ENCODE results near the gene CLMN.
A peak's percentile ranks its signal among the peaks of the same experiment; 100 is the strongest.

Gene CLMN

DNA sequence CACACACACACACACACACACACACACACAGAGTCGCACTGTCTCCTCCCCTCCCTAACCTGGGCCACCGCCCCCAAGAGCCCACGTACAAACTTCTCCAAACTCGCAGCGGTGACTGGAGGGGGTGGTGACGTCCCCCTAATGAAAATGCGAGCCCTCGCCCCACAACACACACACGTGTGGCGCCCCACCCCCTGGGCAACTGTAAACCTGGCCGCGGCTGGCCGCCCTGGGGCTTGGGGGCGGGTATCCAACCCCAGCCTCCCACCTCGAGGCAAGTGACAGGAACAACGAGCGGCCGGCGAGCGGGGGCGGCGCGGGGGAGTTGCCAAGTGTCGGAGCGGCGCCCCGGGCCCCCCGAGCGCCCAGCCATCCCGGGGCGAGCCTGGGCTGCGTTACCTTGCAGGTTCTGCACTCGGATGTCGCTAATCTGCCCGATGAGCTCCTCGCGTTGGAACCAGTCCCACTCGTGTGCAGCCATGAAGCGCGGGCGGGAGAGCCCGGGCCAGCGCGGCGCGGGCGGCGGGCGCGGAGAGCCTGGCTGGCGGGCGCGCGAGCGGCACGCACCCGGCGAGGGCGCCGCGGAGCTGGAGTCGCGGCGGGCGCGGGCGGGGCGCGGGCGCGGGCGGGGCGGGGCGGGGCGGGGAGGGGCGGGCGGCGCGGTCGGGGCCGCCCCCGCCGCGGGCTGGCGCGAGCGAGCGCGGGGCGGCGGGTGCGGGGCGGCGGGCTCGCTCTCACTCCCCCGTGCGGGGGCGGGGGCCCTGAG is at the start of gene CLMN:
TSS of gene CLMN (minus strand) at position 597 of the 766 bp plus-strand sequence. CDS start at position 481, 116 bp downstream.
- DNase-seq (ENCODE audit: low read depth) = peak; percentile 20

GRCh38 chr14:95365401-95365800 is 45.7 kb upstream of the CLMN start:
- no peak for DNase-seq (ENCODE audit: low read depth)

DNA sequence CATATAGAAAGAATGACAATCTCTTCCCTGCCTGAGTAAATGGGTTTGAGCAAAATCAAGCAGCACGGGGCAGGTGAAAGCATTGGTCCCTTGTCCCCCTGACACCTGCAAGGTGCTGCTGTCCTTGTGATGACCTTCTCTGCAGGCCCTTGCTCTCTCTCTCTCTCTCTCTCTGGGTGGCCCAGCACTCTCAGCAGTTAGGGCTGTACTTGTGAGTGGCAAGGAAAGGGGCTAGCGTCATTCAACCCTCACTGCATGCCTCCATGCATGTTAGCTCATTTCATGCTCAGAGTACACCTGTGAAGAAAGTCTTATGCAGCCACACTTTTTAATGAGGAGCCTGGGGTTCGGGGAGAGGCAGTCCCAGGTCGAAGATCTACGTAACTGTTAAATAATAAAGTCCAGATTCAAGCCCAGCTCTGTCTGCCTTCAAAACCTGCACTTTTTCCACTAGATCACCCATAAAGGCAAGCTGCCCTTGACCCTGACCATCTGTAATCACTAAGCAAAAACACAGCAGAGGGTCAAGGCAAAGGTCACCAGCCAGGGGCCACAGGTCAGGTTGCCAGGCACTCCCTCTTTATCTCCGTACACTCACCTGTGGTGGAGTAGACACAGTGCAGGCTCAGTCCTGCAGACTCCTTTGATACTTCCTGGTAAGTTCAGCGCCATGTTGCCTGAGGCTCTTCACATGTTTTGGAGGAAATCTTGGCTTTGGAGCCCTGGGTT is 44.9 kb upstream of the CLMN start:
- DNase-seq (ENCODE audit: low read depth) = no peak

- DNase-seq (ENCODE audit: low read depth) = no peak
Observed at GRCh38 chr14:95363468-95363954, 43.8 kb upstream of the CLMN start.

DNA sequence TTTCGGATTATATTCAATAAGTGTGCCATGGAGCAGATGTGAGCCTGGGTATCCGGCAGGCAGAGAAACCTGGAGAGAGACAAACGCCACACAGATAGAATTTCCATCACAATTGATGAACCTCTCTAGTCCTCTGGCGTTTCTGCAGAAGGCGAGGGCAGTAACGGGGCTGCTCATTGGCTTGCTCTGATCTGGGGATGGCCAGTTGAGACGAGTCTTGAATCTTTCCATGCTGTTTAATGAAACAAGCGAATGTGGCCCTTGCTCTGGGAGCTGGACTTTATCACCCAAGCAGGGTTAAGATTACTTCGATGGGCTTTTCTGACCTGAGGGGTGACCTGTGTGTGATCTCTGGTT is 42.4 kb upstream of the CLMN start:
- no peak for DNase-seq (ENCODE audit: low read depth)

- DNase-seq (ENCODE audit: low read depth) = no peak
Observed at GRCh38 chr14:95361373-95362137, 41.8 kb upstream of the CLMN start.

DNA sequence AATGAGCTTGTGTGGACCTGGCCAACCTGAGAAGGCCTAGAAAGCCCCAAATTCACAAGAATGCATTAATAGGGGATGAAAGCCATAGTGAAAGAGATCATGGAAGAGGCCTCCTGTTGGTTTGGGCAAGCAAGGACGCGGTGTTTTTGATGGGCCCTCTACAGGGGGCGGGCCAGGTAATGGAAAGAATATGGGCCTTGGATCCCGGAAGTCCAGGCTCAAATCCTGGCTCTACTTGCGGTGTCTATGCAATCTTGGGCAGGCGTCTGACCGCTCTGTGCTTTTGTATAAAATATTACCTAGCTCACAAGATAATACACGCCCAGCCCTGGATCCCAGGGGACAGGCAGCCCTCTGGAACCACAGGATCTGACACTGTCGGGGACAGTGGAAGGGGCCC is 41.1 kb upstream of the CLMN start:
- no peak for DNase-seq (ENCODE audit: low read depth)

- DNase-seq (ENCODE audit: low read depth) = no peak
Observed at GRCh38 chr14:95359994-95360826, 40.5 kb upstream of the CLMN start.

- no peak for DNase-seq (ENCODE audit: low read depth)
Observed at GRCh38 chr14:95356245-95356869, 36.6 kb upstream of the CLMN start.

DNA sequence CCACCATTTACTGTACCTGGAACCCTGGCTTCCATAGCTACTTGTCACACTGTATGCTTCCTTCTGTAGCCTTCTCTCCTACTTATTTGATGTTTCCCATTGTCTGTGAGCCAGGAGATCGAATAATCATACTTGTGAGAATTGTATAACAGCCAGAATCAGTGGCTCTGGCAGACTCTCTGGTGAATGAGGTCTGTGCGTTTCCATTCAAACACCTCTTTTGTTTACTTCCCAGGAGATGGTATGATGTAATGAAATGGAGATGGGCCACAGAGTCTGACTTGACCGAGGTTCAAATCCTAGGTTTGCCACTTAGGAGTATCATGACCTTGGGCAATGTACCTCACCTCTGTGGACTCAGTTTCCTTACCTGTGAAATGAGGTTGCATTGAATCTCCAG is 35.7 kb upstream of the CLMN start:
- DNase-seq (ENCODE audit: low read depth) = no peak

DNA sequence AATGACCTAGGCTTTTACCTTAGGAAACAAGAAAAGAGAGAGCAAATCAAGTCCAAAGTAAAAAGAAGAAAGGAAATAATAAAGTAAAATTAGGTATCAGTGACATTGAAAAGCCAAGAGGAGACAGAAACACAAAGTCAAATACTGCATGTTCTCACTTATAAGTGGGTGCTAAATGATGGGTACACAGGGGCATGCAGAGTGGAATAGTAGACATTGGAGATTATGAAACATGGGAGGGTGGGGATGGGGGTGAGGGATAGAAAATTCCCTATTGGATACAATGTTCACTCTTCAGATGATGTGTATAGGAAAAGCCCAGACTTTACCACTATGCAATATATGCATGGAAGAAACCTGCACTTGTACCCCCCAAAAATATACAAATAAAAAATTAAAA is 35.1 kb upstream of the CLMN start:
- DNase-seq (ENCODE audit: low read depth) = no peak

- DNase-seq (ENCODE audit: low read depth) = no peak
Observed at GRCh38 chr14:95353664-95354063, 34.0 kb upstream of the CLMN start.

DNA sequence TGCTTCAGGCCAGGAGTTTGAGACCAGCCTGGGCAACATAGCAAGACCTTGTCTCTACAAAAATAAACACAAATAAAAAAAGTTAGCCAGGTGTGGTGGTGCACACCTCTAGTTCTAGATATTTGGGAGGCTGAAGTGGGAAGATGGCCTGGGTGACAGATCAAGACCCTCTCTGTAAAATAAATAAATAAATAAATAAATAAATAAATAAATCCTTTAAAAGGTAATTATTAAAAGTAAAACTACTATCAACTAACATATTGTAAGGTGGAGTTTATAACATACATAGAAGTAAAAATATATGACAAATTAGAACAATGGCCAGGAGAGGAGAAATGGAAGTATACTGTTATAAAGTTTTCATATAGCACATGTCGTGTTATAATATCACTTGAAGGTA is 33.3 kb upstream of the CLMN start:
- DNase-seq (ENCODE audit: low read depth) = no peak

DNA sequence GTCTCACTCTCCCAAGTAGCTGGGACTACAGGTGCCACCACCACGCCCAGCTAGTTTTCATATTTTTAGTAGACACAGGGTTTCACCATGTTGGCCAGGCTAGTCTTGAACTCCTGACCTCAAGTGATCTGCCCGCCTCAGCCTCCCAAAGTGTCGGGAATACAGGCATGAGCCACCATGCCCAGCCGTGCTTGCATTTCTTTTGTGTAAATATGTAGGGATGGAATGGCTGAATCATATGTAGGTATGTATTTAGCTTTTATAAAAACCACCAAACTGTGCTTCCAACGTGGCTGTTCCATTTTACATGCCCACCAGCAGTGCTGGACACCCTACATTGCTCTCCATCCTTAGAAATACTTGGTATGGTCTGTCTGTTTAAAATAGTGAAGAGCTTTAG is 32.8 kb upstream of the CLMN start:
- DNase-seq (ENCODE audit: low read depth) = no peak

DNA sequence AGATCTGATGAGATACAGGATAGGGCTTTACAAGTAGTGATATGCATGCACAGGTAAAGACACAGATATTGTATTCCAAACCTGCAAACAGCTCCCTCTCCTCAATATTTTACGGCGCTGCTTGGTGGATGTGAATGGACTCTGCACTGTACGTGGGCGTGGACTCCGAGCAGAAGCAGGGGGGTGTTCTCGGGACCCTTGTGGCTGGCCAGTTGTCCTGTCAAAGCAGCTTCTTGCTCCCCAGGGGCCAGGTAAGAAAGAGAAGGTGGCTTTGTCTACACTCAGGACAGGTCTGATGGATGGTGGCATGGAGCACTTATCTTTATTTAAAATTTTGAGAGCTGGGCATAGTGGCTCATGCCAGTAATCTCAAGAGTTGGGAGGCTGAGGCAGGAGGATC is 29.5 kb upstream of the CLMN start:
- DNase-seq (ENCODE audit: low read depth) = no peak

DNA sequence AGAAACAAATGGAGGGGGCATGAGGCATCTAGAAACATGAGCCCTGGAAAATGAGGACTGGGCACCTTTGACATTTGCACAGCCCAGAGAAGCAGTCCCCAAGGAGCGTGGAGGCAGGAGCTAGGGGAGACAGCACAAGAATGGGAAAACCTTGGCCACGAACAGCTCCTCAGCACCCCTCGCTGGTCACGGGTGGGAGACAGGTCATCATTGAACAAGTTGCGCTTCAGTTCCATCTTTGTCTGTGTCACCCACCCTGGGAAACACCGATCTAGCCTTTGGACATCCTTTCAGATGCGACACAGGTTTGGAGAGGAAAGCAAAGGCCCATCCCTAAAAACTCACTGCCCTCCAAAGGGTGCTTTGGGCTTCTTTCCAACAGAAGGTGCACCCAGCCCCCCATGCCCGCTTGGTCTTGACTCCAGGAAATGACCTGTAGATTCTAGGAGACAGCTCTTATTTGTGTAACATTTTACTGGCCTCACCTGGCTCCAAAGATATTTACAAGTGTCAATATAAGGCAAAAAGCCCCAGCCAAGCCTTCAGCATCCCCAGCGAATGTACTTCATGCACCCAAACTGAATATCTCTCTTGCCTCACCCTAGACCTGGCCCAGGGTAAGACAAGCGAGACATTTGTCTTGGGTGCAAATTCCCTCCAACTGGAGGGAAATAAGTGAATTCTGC is 28.8 kb upstream of the CLMN start:
- no peak for DNase-seq (ENCODE audit: low read depth)

DNA sequence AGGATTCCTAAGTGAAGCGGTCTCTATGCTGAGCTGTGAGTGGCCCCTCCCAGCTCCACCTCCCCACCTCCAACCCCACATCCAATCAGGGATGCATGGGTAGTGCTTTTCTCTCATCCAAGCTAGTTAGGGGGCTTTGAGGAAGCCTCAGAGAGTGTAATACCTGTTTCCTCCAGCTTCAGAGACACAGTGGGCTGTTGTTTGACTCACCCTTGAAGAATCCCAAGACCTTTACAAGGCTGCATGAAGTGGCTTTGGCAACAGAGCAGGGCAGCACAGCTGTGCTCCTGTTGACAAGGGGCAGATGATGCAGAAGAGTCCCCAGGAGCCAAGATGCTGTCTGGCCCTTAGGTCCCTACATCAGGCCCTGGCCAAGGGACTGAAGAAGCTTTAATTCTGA is 27.1 kb upstream of the CLMN start:
- no peak for DNase-seq (ENCODE audit: low read depth)

GRCh38 chr14:95346266-95346665 is 26.6 kb upstream of the CLMN start:
- no peak for DNase-seq (ENCODE audit: low read depth)

GRCh38 chr14:95345032-95345431 is 25.3 kb upstream of the CLMN start:
- no peak for DNase-seq (ENCODE audit: low read depth)

GRCh38 chr14:95344536-95344935 is 24.8 kb upstream of the CLMN start:
- no peak for DNase-seq (ENCODE audit: low read depth)

DNA sequence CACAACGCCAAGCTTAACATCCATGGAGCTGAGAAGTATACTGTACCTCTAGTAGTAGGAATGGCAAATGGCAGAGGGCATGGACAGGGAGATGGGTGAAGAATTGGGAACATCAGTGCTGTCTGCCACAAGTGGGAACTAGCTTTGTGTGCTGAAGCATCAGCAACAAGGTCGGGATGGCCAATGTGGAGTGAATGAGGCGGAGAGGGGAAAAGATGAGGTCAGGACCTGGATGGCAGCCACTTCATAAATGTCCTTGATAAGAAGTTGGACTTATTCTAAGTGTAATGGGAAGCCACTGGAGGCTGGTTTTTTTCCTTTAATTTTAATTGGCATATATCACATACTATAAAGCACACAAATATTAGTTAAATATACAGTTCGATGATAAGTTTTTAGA is 21.9 kb upstream of the CLMN start:
- DNase-seq (ENCODE audit: low read depth) = no peak
